ENCODE results near the gene S100A7. TPM values are rescaled to one million over a fixed set of nuclear protein-coding genes. Genes with fewer than 3 reads are reported as not detected.

Gene S100A7
- total and polyA plus RNA-seq, 9 donors = 0.97 TPM; not detected in 8

GRCh38 chr1:153443486-153443885 lies 17.0 kb downstream of the S100A7 start:
- Histone ChIP-seq H3K36me3 (no peaks in the 10 kb centered on the region), H3K27ac (no peak overlapping the region), H3K27me3 (no peaks in the 10 kb centered on the region), H3K9me3 (no peaks in the 10 kb centered on the region), H3K4me3 (no peak overlapping the region), H3K4me1 (ENCODE audit: insufficient read depth) (no peaks in the 10 kb centered on the region)
- TF ChIP-seq EP300 (IDR thresholded peaks at IDR 0.05) (no peak), POLR2A (IDR thresholded peaks at IDR 0.05) (no peak)
- TF ChIP-seq, protein P1, sequence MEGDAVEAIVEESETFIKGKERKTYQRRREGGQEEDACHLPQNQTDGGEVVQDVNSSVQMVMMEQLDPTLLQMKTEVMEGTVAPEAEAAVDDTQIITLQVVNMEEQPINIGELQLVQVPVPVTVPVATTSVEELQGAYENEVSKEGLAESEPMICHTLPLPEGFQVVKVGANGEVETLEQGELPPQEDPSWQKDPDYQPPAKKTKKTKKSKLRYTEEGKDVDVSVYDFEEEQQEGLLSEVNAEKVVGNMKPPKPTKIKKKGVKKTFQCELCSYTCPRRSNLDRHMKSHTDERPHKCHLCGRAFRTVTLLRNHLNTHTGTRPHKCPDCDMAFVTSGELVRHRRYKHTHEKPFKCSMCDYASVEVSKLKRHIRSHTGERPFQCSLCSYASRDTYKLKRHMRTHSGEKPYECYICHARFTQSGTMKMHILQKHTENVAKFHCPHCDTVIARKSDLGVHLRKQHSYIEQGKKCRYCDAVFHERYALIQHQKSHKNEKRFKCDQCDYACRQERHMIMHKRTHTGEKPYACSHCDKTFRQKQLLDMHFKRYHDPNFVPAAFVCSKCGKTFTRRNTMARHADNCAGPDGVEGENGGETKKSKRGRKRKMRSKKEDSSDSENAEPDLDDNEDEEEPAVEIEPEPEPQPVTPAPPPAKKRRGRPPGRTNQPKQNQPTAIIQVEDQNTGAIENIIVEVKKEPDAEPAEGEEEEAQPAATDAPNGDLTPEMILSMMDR (IDR thresholded peaks at IDR 0.05) = no peak
- intact Hi-C loops (cut with DNase I) = no loop called here
- no peak for DNase-seq
- WGBS, 3 donors = 60 to 65% (median 65%) methylated on average over 4 of the region's 4 CpGs

DNA sequence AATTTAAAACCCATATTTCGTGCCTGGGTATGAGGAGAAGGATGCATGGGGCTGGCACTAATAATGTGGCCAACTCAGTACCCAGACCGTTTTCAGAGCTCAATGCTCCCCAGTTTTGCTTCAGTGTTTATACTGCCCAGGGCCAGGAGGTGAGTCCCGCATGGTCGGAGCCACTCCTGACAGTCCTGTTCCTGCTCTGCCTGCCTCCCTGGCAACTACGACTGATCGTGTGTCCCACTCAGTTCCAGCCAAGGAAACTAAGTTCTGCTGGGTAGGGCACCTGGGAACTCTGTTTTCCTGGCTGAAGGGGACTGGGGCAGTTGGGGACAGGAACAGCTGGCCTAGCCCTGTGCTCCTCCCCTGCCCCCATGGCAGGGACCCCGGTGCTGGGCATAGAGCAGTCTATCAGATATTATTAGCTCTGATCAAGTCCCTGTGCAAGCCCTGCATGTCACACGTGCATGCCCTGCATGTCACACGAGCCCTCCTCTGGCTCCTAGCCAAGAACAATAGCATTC lies 19.2 kb downstream of the S100A7 start:
- intact Hi-C loops (cut with DNase I) = no loop called here
- TF ChIP-seq, protein P1 (IDR thresholded peaks at IDR 0.05) = no peak
- TF ChIP-seq POLR2A (IDR thresholded peaks at IDR 0.05) = no peak
- TF ChIP-seq EP300 (IDR thresholded peaks at IDR 0.05) = no peak
- H3K4me1 ChIP-seq (ENCODE audit: insufficient read depth) = no peaks in the 10 kb centered on the region
- no peaks in the 10 kb centered on the region for H3K9me3 ChIP-seq
- no peaks in the 10 kb centered on the region for H3K27me3 ChIP-seq
- no peak for DNase-seq
- WGBS, 3 donors = 45 to 62% (median 51%) methylated on average over 9 of the region's 9 CpGs
- H3K4me3 ChIP-seq = no peak overlapping the region
- H3K36me3 ChIP-seq = no peaks in the 10 kb centered on the region
- H3K27ac ChIP-seq = no peak overlapping the region

DNA sequence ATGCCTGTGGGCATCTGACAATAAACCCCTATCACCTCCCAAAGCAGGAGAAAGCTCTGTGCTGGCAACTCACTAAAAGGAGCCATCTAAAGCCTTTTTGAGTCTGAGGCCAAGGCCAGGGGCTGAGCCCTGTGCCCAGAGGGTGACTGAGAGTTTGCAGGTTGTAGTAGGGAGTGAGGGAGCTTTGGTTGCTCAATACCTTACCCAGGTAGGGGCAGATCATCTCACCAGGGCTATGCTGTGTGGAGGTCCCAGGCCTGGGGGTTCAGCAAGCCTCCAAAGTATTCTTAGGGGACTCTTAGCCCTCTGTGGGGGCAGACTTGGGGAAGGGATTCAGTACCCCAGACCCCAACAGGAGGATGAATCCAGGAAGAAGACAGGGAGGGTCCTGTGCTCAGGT lies 21.2 kb downstream of the S100A7 start:
- H3K4me1 ChIP-seq (ENCODE audit: insufficient read depth) = no peaks in the 10 kb centered on the region
- no peaks in the 10 kb centered on the region for H3K27me3 ChIP-seq
- TF ChIP-seq, protein P1 (IDR thresholded peaks at IDR 0.05) = no peak
- TF ChIP-seq POLR2A (IDR thresholded peaks at IDR 0.05) (no peak), EP300 (IDR thresholded peaks at IDR 0.05) (no peak)
- no peaks in the 10 kb centered on the region for H3K9me3 ChIP-seq
- no peak overlapping the region for H3K27ac ChIP-seq
- no peaks in the 10 kb centered on the region for H3K36me3 ChIP-seq
- intact Hi-C loops (cut with DNase I) = no loop called here
- DNase-seq = no peak
- no peak overlapping the region for H3K4me3 ChIP-seq

DNA sequence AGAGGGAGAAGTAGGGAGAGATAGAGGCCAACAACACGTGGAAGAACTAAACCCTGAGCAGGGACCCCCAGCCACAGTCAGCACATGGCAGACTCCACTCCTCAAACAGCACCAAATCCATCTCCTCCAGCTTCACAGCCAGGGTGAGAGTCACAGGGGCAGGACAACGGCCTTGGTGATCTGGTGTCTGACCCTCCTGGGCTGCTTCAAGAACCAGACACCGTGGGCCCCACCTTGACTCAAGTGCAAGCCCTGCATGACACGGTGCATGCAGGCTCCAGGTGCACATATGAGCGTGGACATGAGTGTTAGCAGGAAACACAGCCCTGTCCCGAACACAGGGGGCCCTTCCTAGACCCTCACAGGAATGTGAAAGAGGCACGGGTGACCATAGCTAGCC lies 21.9 kb downstream of the S100A7 start:
- no peak overlapping the region for H3K27ac ChIP-seq
- H3K36me3 ChIP-seq = no peaks in the 10 kb centered on the region
- intact Hi-C loops (cut with DNase I) = no loop called here
- DNase-seq = no peak
- no peaks in the 10 kb centered on the region for H3K9me3 ChIP-seq
- H3K27me3 ChIP-seq = no peaks in the 10 kb centered on the region
- TF ChIP-seq POLR2A (IDR thresholded peaks at IDR 0.05) (no peak), EP300 (IDR thresholded peaks at IDR 0.05) (no peak)
- TF ChIP-seq, protein P1 (IDR thresholded peaks at IDR 0.05) = no peak
- H3K4me1 ChIP-seq (ENCODE audit: insufficient read depth) = no peaks in the 10 kb centered on the region
- 61 to 73% (median 65%) methylated on average over 7 of the region's 7 CpGs for WGBS, 3 donors
- no peak overlapping the region for H3K4me3 ChIP-seq

Data from ovary (tissue), 9 donors.